Heart left ventricle (tissue), 13 donors: ENCODE measurements around the gene SIAH2.

Source experiments
- POLR2A ChIP-seq, 2 donors: fragments of 450-650 bp; IDR thresholded peaks; one replicate each; pipeline ENCODE4 v1.6.1; 2017; ENCODE audit warnings: antibody characterized with exemption in 2 of 2, mild to moderate bottlenecking in 2 of 2, moderate library complexity in 2 of 2
- TF ChIP-seq, protein P1 (sequence below), 12 donors: fragments of 200-600 bp; sonication (generic) in 4 of 12; IDR thresholded peaks; one replicate each; pipeline versions ENCODE4 v1.5.0 to v1.8.0; 2018 to 2022; ENCODE audit warnings: antibody characterized with exemption in 12 of 12, mild to moderate bottlenecking in 5 of 12
- donor health status: ischemic (EF 13 %, LVEDD 7.1; RV severe dilation, severe dysfunction).
- donor health status: DM: no; HTN: yes; CAD: no.
- donor health status: DM: no; HTN: no; CAD: no.
- donor health status: ischemic (EF 25% LVEDD 6.9; RV normal size, moderate dysfunction).
- donor health status: ischemic (EF 25% LVEDD 5.7; RV mildly dilated, moderate dysfunction).
- donor health status: ischemic (EF 35%, LVEDD 5.7; RV mildly dilated, moderate dysfunction).
- donor health status: nonischemic (EF 11% LVEDD 7.7; RV severe dilation, severe dysfunction).
- donor health status: DM: yes; HTN: yes; CAD: no.
- donor health status: PGD.
- donor health status: ischemic (EF 29% LVEDD 5.4; RV normal size, mild dysfunction).
- donor health status: nonischemic (EF 23%, LVEDD 6.1; RV moderate dilation, normal function).

- TF ChIP-seq, protein P1, sequence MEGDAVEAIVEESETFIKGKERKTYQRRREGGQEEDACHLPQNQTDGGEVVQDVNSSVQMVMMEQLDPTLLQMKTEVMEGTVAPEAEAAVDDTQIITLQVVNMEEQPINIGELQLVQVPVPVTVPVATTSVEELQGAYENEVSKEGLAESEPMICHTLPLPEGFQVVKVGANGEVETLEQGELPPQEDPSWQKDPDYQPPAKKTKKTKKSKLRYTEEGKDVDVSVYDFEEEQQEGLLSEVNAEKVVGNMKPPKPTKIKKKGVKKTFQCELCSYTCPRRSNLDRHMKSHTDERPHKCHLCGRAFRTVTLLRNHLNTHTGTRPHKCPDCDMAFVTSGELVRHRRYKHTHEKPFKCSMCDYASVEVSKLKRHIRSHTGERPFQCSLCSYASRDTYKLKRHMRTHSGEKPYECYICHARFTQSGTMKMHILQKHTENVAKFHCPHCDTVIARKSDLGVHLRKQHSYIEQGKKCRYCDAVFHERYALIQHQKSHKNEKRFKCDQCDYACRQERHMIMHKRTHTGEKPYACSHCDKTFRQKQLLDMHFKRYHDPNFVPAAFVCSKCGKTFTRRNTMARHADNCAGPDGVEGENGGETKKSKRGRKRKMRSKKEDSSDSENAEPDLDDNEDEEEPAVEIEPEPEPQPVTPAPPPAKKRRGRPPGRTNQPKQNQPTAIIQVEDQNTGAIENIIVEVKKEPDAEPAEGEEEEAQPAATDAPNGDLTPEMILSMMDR (IDR thresholded peaks at IDR 0.05) = no peak
- no peak for TF ChIP-seq POLR2A (IDR thresholded peaks at IDR 0.05)
Observed at GRCh38 chr3:150742679-150743078, 20.3 kb downstream of the SIAH2 start.
